Measurements from ENCODE around the gene DTNA.

DNA sequence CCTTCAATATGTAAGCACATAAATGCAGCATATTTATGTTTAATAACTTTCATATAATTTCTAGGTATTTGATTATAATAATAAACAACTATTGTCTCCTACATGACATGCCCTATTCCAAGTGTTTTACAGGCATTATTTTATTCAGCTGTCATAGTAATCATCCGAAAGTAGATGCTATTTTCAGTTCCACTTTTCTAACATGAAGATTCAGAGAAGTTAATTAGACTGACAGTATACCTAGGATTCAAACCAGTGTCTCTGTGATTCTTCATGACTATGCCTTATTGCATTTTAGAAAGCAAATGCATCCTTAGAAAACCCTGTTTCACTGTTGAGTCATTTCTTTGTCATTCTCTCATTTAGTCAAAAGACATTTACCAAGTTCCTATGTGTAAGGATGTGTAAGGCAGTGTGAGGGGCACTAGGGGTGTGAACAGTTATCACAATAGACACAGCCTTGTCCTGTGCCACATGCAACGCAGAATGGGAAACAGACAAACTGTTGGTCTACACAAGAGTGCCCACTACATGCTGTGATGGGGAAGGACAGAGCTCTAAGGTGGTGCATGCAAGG lies 79.8 kb downstream of the DTNA start:
- TF ChIP-seq POLR2AphosphoS5 (IDR thresholded peaks at IDR 0.05; ENCODE audit: low read depth, low read length) (no peak), TAF1 (IDR thresholded peaks at IDR 0.05; ENCODE audit: borderline replicate concordance, low read depth, low read length) (no peak)

Data from GM12892 (cell line).